OCI-LY7 (cell line): ENCODE data around the gene LYZL6. TPM values are rescaled to one million over a fixed set of nuclear protein-coding genes. Genes with fewer than 3 reads are reported as not detected.
"Not testable (repeated sequence)": the region's sequence is repeated elsewhere in the genome, so short reads cannot be mapped to it uniquely, and the experiment has no call there.

Source experiments
- BruUV-seq: library from RNA; stranded (reverse); fragments of 400-500 nt; replicated peaks from 2 replicates; lab custom pipeline; 2021; lab: Mats Ljungman, UMichigan
- CTCF ChIA-PET: fragments of 300-600 bp; sonication (Branson Sonifier 250); formaldehyde crosslinking; loops from one replicate; lab custom pipeline; 2022; ENCODE audit warnings: antibody characterized with exemption; ENCODE audit not compliant: unreplicated experiment; lab: Charles Lee
- POLR2A ChIA-PET: fragments of 300-600 bp; sonication (Branson Sonifier 250); formaldehyde crosslinking; loops from one replicate; lab custom pipeline; 2022; ENCODE audit warnings: antibody characterized with exemption; lab: Charles Lee
- DNase-seq: peaks from one replicate; pipeline ENCODE4 v3.0.0-alpha.2; 2015; ENCODE audit warnings: low spot score
- H2AFZ ChIP-seq: fragments of 200-600 bp; sonication (generic), shearing (Covaris generic); 2 replicates; pipeline ENCODE4 v1.6.1; 2014; ENCODE audit warnings: mild to moderate bottlenecking, antibody characterized with exemption, low read length, moderate library complexity
- H3K27ac ChIP-seq: fragments of 200-600 bp; sonication (generic); 2 replicates; pipeline ENCODE4 v1.5.1; 2014; ENCODE audit warnings: mixed run types, low read depth, mild to moderate bottlenecking, moderate library complexity, low read length, inconsistent platforms; ENCODE audit not compliant: poor library complexity, severe bottlenecking
- H3K36me3 ChIP-seq: fragments of 200-600 bp; sonication (generic); 2 replicates; pipeline ENCODE4 v1.6.1; 2014; ENCODE audit warnings: mild to moderate bottlenecking, antibody characterized with exemption, low read length, moderate library complexity, mixed read lengths; ENCODE audit not compliant: insufficient read depth
- H3K4me1 ChIP-seq: fragments of 200-600 bp; sonication (generic); 2 replicates; pipeline ENCODE4 v1.5.1; 2014; ENCODE audit warnings: mild to moderate bottlenecking, low read length; ENCODE audit not compliant: insufficient read depth, poor library complexity, severe bottlenecking
- H3K4me2 ChIP-seq: fragments of 200-600 bp; sonication (generic); 2 replicates; pipeline ENCODE4 v1.6.1; 2014; ENCODE audit warnings: mild to moderate bottlenecking, low read length
- H3K4me3 ChIP-seq: fragments of 200-600 bp; sonication (generic); 2 replicates; pipeline ENCODE4 v1.5.1; 2014; ENCODE audit warnings: mild to moderate bottlenecking, low read depth, low read length; ENCODE audit not compliant: poor library complexity, severe bottlenecking
- H3K79me2 ChIP-seq: fragments of 200-600 bp; sonication (generic); 2 replicates; pipeline ENCODE4 v1.6.1; 2016; ENCODE audit warnings: low read depth, mild to moderate bottlenecking, low read length, moderate library complexity, mixed read lengths; ENCODE audit not compliant: insufficient read depth
- H3K9me2 ChIP-seq: fragments of 200-600 bp; sonication (generic); 2 replicates; pipeline ENCODE4 v1.6.1; 2016; ENCODE audit warnings: mild to moderate bottlenecking, low read length, mixed read lengths; ENCODE audit not compliant: insufficient read depth
- H3K9me3 ChIP-seq: fragments of 200-600 bp; sonication (generic); 2 replicates; pipeline ENCODE4 v1.6.1; 2014; ENCODE audit warnings: mild to moderate bottlenecking, mixed run types, low read length, mixed read lengths
- H4K20me1 ChIP-seq: fragments of 200-600 bp; sonication (generic); 2 replicates; pipeline ENCODE4 v1.6.1; 2014; ENCODE audit warnings: mild to moderate bottlenecking, antibody characterized with exemption, low read length, moderate library complexity, mixed read lengths; ENCODE audit not compliant: insufficient read depth
- EZH2phosphoT487 ChIP-seq: fragments of 200-600 bp; sonication (generic); IDR thresholded peaks from 2 replicates; pipeline ENCODE4 v1.6.1; 2018; ENCODE audit warnings: low read depth, borderline replicate concordance, mild to moderate bottlenecking, mixed run types, antibody characterized with exemption, low read length, moderate library complexity, mixed read lengths
- intact Hi-C: fragments of 100-400 bp; cut with micrococcal nuclease; formaldehyde crosslinking; loops from one replicate; pipeline ENCODE4 v1.10.0; 2022; ENCODE audit not compliant: unreplicated experiment
- total RNA-seq, 2 experiments: library from RNA; depleted of rRNA in 1 of 2; stranded (reverse); fragments of >200 nt in 1 of 2; shearing (Covaris generic) in 1 of 2; gene quantifications; 2 replicates each; pipeline ENCODE4 v1.2.3, GENCODE V29; 2014 to 2022
- TF ChIP-seq, protein P1 (sequence below): fragments of 200-600 bp; sonication (generic); conservative IDR thresholded peaks from 2 replicates; pipeline ENCODE4 v1.5.1; 2014; ENCODE audit warnings: mild to moderate bottlenecking, antibody characterized with exemption, low read length, moderate library complexity, mixed read lengths

Gene LYZL6
- total RNA-seq, 2 experiments from 2014 or later: not detected

DNA sequence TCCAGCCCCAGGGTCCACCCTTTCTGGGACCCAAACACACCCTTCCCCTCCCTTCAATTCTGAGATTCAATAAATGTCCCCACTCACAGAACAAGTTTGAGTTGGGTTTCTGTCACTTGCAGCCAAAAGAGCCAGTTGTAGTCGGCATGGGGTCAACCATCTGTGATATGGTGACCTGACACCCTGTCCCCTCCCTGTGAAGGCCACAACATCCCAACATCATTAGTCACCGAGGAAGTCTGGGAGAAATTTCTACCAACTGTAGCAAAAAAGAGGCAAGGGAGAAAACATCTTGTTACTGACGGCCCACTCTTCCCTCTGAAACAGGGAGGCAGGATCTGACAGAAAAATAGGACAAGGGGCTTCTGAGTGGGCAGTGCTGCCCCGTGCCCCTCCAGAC is 638 bp upstream of the LYZL6 start:
- POLR2A ChIA-PET: no interaction called here
- H4K20me1 ChIP-seq: no peaks in the 10 kb centered on the region
- H3K9me2 ChIP-seq: no peaks in the 10 kb centered on the region
- H3K4me1 ChIP-seq: no peaks in the 10 kb centered on the region
- no peak overlapping the region for H3K4me2 ChIP-seq
- intact Hi-C loops: no loop called here
- BruUV-seq: no TSS peak
- TF ChIP-seq EZH2phosphoT487: no peak
- TF ChIP-seq, protein P1, sequence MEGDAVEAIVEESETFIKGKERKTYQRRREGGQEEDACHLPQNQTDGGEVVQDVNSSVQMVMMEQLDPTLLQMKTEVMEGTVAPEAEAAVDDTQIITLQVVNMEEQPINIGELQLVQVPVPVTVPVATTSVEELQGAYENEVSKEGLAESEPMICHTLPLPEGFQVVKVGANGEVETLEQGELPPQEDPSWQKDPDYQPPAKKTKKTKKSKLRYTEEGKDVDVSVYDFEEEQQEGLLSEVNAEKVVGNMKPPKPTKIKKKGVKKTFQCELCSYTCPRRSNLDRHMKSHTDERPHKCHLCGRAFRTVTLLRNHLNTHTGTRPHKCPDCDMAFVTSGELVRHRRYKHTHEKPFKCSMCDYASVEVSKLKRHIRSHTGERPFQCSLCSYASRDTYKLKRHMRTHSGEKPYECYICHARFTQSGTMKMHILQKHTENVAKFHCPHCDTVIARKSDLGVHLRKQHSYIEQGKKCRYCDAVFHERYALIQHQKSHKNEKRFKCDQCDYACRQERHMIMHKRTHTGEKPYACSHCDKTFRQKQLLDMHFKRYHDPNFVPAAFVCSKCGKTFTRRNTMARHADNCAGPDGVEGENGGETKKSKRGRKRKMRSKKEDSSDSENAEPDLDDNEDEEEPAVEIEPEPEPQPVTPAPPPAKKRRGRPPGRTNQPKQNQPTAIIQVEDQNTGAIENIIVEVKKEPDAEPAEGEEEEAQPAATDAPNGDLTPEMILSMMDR: no peak
- no peaks in the 10 kb centered on the region for H3K79me2 ChIP-seq
- no peaks in the 10 kb centered on the region for H3K9me3 ChIP-seq
- H3K27ac ChIP-seq: no peak overlapping the region
- no peak overlapping the region for H3K4me3 ChIP-seq
- H3K36me3 ChIP-seq: no peaks in the 10 kb centered on the region
- no peak for DNase-seq
- H2AFZ ChIP-seq: no peak overlapping the region
- CTCF ChIA-PET: no interaction called here

DNA sequence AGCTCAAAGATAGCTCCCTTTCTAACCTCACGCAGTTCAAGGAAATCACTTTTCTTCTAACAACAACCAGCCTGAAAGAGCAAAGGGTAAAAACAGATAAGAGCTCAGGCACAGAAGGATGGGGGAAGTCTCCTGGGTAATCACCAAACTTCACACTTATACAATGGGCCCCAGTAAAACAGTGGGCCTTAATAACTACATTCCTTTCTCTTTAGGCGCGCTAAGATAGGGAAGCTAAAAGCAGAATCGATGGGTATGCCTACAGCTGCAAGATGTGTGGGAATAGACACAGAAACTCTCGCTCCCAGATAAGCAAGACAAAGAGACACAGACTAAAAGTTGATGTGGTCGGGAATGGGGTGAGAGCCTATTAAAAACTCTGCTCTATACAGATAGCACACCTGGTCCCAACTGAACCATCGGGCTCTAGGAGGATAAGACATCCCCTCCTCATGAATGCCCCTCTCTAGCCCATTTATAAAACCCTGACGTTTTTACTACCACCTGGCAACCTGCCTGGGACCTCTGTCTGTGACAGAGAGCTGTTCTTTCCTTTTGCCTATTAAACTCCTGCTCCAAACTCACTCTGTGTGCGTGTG is 826 bp downstream of the LYZL6 start:
- Histone ChIP-seq H3K27ac (no peak overlapping the region), H3K4me3 (no peak overlapping the region), H3K9me3 (no peaks in the 10 kb centered on the region), H4K20me1 (no peaks in the 10 kb centered on the region), H3K36me3 (no peaks in the 10 kb centered on the region), H3K4me2 (no peak overlapping the region), H3K9me2 (no peaks in the 10 kb centered on the region), H2AFZ (no peak overlapping the region), H3K79me2 (no peaks in the 10 kb centered on the region), H3K4me1 (no peaks in the 10 kb centered on the region)
- intact Hi-C loops: no loop called here
- DNase-seq: no peak
- no TSS peak for BruUV-seq
- ChIA-PET POLR2A (interaction anchor here (0.7 kb wide), 1 partner anchor 16 kb away, joined by 3 read pairs; no protein-coding TSS in a partner anchor), CTCF (no interaction called here)
- TF ChIP-seq, protein P1: no peak
- TF ChIP-seq EZH2phosphoT487: no peak

DNA sequence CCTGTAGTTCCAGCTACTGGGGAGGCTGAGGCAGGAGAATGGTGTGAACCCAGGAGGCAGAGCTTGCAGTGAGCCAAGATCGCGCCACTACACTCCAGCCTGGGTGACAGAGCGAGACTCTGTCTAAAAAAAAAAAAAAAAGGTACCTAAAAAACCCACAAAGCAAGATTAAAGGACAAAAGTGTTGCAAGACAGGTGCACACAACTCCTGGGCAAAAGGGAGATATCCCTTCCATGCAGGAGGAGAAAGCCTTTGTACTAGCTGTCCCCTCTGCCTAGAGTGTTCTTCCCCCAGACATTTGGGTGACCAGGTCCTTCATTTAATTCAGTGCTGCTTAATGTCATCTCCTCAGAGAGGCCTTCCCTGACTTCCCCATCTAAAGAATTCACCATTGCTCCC is 5.0 kb downstream of the LYZL6 start:
- intact Hi-C loops, BruUV-seq, H2AFZ ChIP-seq, H3K4me1 ChIP-seq, H3K4me3 ChIP-seq, H3K36me3 ChIP-seq, H3K9me2 ChIP-seq, DNase-seq, H3K27ac ChIP-seq, H3K79me2 ChIP-seq, CTCF ChIA-PET, H3K4me2 ChIP-seq, H4K20me1 ChIP-seq, H3K9me3 ChIP-seq: not testable (repeated sequence)
- POLR2A ChIA-PET: interaction anchor here (0.7 kb wide), 1 partner anchor 14 kb away, joined by 4 read pairs; no protein-coding TSS in a partner anchor
